ENCODE data around the gene MFAP5.
A peak's percentile ranks its signal among the peaks of the same experiment; 100 is the strongest.

Gene MFAP5

GRCh38 chr12:8662593-8662992 is at the start of gene MFAP5:
MFAP5 (minus strand) TSS chr12:8662826; CDS start chr12:8662104, 722 bp downstream.
- DNase-seq (ENCODE audit: low spot score), result peak; percentile 20

GRCh38 chr12:8709124-8709830 is 46.7 kb upstream of the MFAP5 start:
- DNase-seq (ENCODE audit: low spot score), result peak; percentile 26

- DNase-seq (ENCODE audit: low spot score), result no peak
Observed at GRCh38 chr12:8702159-8702558, 39.5 kb upstream of the MFAP5 start.

GRCh38 chr12:8701046-8701660 is 38.5 kb upstream of the MFAP5 start:
- no peak for DNase-seq (ENCODE audit: low spot score)

- no peak for DNase-seq (ENCODE audit: low spot score)
Observed at GRCh38 chr12:8699714-8700113, 37.1 kb upstream of the MFAP5 start.

GRCh38 chr12:8698879-8699278 is 36.3 kb upstream of the MFAP5 start:
- DNase-seq (ENCODE audit: low spot score), result peak; percentile 44

- peak; percentile 59 for DNase-seq (ENCODE audit: low spot score)
Observed at GRCh38 chr12:8698132-8698851, 35.7 kb upstream of the MFAP5 start.

GRCh38 chr12:8697476-8698131 is 35.0 kb upstream of the MFAP5 start, which contains the start of gene RIMKLB:
RIMKLB (plus strand) TSS chr12:8697991; CDS start chr12:8713867, 15,876 bp downstream.
- DNase-seq (ENCODE audit: low spot score), result peak; percentile 77

- peak; percentile 40 for DNase-seq (ENCODE audit: low spot score)
Observed at GRCh38 chr12:8697120-8697475, 34.5 kb upstream of the MFAP5 start.

GRCh38 chr12:8696442-8697090 is 33.9 kb upstream of the MFAP5 start:
- no peak for DNase-seq (ENCODE audit: low spot score)

GRCh38 chr12:8695116-8695515 is 32.5 kb upstream of the MFAP5 start:
- DNase-seq (ENCODE audit: low spot score), result no peak

- peak; percentile 77 for DNase-seq (ENCODE audit: low spot score)
Observed at GRCh38 chr12:8692573-8692972, 29.9 kb upstream of the MFAP5 start.

- DNase-seq (ENCODE audit: low spot score), result no peak
Observed at GRCh38 chr12:8689681-8690080, 27.1 kb upstream of the MFAP5 start.

- DNase-seq (ENCODE audit: low spot score), result peak; percentile 77
Observed at GRCh38 chr12:8687846-8688601, 25.4 kb upstream of the MFAP5 start.

GRCh38 chr12:8685051-8685450 is 22.4 kb upstream of the MFAP5 start:
- DNase-seq (ENCODE audit: low spot score), result no peak

- DNase-seq (ENCODE audit: low spot score), result peak; percentile 67
Observed at GRCh38 chr12:8681129-8681884, 18.7 kb upstream of the MFAP5 start.

GRCh38 chr12:8680533-8680932 is 17.9 kb upstream of the MFAP5 start:
- DNase-seq (ENCODE audit: low spot score), result no peak

GRCh38 chr12:8678661-8679111 is 16.1 kb upstream of the MFAP5 start:
- DNase-seq (ENCODE audit: low spot score), result peak; percentile 56

- DNase-seq (ENCODE audit: low spot score), result no peak
Observed at GRCh38 chr12:8677362-8677761, 14.7 kb upstream of the MFAP5 start.

GRCh38 chr12:8676651-8677050 is 14.0 kb upstream of the MFAP5 start:
- no peak for DNase-seq (ENCODE audit: low spot score)
